Effector CD8-positive, alpha-beta T cell (primary cell): ENCODE data around the gene MXD4.
"Not testable (repeated sequence)": the region's sequence is repeated elsewhere in the genome, so short reads cannot be mapped to it uniquely, and the experiment has no call there.

Experiments
- DNase-seq: peaks from one replicate; lab custom pipeline; 2025; lab: John Stamatoyannopoulos, UW

MXD4 gene

DNA sequence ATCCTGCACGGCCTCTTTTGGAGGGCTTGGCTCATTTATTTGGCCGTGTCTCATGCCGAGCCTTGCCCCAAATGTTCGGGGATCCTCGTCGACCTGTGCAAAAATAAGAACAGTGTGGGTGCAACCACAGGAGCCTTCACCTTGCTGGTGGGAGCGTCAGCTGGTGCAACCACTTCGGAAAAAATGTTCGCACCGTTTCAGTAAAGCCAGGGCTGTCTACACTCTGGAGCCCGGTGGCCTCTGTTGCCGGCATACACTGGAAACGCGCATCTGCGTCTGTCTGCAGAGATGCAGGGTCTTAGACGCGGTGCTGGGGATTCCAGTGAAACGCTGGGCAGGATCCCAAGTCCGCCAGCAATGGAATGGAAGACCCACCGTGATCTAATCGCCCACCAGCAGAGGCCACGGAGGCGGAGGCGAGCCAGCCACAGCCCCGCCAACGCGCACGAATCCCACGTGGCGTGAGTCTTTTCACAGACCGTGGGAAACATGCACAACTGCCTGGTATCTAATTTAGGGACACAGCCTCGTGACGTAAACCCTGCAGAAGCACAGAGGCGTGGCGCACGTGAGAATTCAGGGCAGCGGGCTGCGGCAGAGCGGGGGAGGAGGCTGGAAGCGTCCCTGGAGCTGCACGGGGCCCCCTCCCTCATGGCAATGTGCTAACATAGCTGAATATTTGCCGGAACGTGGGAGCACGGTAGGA lies 13.8 kb upstream of the MXD4 start:
- no peak for DNase-seq

DNA sequence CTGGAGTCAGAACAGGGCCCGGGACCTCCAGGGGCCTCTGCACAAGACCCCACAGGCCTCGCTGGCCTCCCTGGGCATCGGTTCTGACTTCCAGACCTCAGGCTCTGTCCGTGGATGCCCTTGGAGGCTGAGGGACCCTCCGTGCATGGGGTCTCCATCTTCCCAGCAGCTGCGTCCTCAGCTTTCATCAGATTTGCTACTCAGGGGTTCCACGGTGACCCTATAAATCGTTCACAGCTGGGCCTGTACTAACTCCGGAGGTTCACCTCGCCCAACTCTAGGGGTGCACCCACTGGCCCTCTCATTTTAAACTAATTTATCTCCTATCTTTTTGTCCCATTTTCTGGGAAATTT lies 13.1 kb upstream of the MXD4 start:
- DNase-seq, result not testable (repeated sequence)

DNA sequence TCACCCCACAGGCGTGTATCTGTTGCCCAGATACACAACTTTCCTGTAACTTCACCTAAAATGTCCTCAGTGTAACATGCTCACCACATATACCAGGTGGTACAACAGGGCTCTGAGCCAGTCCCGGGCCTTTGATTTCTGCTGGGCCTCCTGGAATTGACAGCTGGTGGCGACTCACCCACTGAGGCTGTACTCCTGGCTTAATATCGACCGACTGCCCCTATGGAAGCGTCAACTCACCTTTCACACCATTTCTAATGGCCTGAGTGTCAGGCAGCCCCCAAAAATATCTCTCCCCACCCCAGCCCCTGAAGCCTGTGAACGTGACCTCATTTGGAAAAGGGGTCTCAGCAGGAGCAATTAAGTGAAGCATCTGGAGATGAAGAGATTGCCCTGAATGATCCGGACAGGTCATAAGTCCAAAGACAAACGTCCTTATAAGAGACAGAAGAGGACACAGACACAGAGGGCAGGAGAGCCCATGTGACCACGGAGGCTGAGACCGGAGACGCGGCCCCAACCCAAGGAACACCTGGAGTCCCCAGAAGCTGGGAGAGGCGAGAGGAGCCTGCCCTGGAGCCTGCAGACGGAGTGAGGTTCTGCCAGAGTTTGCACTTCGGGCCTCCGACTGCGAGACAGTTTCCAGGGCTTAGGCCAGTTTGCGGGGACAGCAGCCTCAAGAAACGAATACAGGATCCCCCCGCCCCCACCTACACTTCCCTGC lies 12.6 kb upstream of the MXD4 start:
- DNase-seq, result no peak

DNA sequence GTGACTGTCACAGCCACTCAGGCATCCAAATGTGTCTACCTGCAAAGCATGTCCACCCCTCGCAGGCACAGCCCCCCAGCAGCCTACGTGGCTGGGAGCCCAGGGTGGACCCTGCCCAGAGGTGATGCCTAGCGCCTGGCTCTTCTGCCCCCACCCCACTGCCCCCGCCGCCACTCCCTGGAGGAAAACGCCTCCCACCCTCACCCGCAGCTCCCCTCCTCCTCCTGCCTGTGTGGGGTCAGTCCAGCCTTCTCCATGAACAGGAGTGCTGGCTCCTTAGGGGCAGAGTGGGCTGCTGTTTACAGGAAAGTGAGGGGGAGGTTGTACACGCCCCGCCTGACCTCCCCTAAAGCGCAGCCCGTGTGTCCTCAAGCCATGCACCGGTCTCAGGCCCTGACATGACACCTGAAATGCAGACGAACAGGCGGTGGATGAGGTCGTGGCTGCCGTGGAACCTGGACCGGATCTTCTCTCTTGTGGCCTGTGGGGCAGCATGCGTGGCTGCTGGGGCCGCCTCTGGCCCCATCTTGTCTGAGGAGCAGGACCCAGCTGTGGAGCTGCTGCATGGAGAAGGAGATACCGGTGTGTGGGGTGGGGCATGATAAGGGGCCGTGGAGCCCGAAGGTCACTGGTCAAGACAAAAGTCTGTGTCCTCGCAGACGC lies 11.9 kb upstream of the MXD4 start:
- DNase-seq, result no peak

DNA sequence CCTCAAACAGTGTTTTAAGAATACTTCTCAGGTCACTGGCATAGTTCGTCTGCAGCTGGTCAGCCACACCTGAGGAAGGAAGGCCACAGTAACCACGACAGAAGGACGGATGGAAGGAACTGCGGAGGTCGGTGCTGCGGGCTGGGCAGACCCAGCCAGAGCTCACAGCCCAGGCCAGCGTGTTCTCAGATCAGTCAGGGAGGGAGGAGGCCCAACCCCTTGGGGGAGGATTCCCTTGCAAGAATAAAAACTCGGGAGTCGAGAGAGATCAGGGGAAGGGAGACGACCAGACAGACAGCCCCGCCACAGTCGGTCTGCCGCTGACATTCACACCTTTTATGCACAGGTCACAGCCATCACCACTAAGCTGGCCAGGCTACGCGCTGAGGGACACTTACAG lies 11.3 kb upstream of the MXD4 start:
- DNase-seq, result no peak

DNA sequence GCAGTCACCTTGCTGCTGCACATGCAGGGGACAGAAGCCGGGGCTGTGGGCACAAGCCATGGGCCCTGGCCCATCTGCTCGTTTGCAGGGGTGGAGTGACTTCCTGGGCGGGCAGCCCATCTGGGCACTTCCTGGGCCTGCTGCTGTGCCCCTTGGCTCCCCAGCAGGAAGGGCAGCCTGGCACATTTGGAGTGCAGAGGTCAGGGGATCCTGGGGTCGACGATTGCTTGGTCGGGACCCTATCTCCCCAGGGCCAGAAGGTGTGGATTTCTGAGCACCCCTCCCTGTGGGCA lies 10.9 kb upstream of the MXD4 start:
- DNase-seq, result no peak

DNA sequence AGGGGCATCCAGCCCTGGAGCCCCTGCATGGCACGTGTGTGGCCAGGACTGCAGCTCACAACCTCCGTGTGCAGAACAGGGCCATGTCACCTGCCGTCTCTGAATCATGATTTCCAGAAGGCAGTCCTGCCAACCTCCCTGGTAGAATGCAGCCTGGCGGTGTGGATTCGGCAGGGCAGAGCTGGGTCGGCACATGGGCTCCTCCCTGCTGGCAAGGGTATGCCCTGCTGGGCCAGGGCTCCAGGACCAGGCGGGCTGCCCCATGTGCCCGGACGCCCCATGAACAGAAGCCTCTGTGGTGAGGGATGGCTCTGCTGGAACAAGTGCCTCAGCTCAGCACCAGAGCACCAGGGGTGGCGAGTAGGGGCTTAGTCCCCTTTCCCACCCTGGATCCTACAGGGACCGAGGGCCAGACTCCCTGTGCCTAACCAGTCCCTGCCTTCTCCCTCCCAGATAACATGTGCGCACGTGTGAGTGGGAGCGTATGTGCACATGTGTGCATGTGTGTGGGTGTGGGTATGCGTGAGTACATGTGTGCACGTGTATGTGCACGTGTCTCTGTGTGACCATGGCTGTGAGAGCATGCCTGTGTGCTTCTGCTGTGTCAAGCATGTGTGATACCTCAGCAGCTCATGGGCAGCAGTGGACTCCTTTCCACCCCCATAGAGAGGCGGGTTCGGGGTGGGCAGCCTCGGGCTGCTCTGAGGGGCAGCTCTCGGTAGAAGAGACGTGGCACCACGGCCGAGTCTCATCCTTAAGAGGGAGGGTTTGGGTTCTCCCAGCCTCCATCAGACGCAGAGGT lies 10.3 kb upstream of the MXD4 start:
- no peak for DNase-seq

DNA sequence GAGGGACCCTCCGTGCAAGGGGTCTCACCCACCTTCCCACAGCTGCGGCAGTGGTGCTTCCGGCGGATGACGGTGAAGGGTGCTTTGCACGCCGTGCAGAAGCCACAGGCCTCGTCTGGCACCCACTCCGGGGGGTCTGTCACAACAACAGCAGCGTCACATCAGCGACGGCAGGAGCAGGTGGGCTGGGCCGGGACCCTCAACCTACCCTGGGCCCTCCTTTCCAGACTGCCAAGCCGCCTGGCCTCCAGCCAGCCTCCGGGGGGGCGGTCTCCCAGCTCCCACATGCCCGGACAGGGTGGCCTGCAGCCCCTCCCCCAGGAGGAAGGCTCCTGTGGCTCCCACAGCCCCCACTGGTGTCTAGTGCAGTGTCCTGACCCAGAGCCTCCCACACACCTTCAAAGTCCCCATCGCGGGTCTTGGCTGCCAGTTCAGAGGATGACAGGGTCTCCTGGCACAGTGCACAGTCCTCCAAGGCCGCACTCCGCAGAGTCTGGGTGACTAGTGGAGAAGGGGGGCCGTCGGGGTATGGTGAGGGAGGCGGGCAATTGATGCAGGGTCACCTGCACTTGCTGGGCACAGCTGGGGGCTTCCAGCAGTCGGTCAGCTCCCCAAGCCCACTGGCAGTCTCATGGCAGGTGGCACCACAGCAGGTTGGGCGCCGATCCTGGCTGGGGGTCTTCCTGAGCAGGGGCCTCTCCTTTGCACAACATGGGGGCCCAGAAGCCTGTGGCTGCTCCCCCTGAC lies 9.5 kb upstream of the MXD4 start:
- no peak for DNase-seq

DNA sequence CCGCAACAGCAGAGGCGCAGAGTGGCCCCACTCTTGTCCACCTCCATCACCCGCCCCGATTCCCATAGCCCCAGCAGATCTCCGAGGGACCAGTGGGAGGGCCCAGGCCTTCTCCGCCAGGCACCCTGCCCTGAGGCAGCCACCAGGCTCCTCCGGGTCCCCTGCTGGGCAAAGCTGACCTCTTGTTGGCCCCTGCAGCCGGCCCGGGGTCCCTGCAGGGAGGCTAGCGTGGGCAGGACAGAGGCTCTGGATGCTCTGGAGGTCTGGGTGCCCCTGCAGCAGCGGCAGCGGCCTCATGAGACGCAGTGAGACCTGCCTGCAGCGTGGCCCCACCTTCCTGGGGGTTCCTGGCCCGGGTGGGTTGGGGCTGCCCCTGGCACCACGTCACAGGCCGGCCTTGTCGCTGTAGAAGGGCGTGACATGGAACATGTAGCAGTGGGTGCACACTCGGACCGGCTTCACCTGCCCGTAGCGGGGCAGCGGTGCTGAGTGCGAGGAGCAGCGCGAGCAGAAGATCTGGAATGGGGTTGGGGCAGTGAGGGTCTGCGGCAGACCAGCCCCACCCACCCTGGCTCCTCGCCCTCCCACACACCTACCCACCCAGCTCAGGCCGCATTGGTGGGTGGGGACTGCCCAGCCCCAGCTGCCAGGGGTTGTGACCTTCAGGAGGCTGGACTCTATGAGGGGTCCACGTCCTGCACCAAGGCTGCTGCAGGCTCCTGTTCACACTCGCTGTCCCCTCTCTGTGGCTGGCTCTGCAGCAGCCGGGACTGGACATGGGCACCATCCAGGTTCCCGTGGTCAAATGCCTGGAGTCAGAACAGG lies 8.6 kb upstream of the MXD4 start:
- DNase-seq, result no peak

DNA sequence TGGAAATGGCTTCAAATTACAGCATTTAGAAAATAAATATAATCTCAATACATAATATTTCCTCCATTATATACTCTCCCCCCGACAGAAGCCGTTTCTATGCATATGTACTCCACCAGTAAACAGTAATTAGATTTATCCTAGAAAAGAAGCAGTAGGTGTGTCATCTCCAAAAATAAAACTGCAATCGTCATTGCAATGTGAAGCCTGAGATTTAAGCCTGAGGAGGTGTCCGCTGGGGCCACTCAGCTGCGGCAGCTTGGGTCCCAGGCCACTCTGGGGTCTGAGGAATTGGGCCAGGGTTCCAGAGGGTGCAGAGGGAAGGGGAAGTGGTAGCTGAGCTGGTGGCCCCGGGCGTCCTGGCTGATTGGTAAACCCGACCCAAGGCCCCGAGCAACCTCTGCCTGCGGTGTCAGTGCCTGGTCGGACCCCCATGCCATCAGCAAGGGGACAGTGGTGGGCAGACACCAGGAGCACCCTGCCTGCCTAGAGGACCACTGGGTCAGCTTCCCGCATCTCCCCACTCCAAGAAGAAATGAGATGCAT lies 7.8 kb upstream of the MXD4 start:
- DNase-seq, result no peak

DNA sequence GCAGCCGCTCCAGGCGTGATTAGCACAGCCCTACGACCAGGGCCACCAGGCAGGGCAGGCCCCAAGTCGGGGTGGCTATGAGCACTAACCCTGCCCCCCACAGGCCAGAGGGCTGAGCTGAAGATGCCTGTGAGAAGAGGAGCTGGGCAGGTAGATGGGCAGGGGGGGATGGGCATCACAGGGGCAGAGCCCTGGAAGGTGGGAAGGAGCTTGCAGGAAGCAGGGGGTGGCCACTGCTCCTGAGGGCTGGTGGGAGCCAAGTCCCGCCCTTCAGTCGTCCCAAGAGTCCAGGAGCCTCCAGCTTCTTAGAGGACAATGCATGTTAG lies 7.3 kb upstream of the MXD4 start:
- no peak for DNase-seq

DNA sequence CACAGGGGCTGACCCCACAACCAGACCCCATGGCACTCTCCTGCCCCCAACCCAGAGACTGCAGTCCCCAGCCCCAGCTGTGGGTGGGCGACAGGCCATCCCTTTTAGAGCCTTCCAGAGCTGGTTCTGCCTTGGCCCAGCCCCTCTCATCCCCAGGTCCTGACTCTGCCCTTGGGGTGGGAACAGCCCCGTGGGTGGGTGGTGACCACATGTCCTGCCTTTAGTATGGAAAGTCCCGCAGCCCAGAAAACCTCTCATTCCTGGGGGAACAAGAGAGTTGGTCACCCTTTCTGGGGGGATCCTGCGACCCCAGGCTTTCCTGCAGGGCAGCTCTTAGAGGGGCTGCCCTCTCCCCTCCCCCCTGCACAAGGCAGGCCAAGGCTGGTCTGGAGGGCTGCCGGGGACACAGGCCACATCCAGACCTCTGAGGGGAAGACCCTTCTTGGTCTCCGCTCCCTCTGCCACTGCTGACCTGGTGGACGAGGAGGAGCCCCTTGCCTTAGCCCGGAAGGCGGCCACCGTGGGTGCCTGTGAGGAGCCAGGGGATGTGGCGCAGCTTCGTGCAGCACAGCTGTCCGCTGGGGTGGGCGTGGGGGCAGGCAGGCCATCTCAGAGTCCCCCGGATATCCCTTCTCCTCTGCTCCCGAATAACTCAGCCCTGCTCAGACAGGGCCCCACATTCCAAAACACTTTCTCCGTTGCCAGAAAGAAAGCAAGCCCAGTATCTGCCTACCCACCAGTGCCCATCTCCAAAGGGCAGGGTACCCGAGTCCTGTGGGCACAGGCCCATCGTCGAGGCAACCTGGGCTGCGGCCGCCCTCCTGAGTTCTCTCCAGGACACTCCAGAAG lies 6.7 kb upstream of the MXD4 start:
- no peak for DNase-seq

DNA sequence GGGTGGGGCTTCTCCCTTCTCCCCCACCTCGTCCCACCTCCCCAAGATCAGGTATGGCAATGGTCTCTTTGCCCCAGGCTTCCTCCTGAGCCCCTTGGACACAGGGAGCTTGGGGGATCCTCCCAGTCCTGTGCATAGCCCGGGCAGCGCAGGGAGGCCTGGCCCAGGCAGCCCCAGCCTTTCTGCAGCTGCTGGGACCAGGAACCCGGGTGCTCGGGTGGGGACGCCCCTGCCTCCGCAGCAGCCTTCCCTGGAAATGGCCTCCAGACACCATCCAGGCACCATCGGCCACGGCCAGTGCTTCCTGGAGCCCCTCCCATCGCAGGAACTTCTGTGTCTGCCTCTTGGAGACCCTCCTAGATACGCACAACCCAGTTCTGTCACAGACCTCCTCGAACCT lies 5.9 kb upstream of the MXD4 start:
- no peak for DNase-seq

DNA sequence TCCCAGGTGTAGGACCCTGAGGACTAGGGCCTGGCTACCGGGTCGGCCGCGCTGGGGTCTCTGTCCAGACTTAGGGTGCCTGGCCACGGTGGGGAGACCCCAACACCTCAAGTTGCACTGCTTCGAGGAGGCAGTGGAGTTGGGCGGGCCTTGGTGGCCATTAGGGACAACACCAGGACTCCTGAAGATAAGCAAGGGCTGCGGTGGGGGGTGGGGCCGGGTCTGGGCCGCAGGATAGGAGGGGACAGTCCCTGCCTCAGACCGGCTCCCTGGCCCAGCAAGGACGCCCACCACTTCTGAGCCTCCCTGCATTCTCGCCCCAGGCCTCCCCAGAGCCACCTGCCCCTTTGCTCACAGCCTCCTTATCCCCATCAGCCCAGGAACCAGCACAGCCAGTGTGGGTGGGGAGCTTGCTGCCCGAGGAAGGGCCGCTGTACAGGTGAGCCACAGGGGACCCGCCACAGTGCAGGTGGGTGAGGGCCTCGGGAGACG lies 5.5 kb upstream of the MXD4 start:
- no peak for DNase-seq

DNA sequence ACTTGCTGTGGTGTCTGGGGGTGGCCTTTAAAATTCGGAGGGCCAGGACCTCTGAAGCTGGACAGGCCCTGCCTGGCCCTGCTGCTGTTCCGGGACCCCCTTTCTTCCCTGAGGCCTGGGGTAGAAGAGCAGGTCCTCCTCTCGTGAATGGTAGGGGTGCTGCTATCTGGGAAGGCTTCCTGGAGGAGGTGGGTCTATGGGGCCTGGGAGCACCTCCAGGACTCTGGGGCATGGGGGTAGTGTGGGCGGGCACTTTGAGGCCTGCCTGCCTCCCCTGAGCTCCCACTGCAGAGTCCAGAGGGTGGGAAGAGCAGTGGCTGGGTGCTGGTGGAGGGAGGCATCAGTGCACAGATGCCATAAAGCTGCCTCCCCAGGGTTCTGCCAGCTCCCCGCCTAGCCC lies 4.9 kb upstream of the MXD4 start:
- no peak for DNase-seq

DNA sequence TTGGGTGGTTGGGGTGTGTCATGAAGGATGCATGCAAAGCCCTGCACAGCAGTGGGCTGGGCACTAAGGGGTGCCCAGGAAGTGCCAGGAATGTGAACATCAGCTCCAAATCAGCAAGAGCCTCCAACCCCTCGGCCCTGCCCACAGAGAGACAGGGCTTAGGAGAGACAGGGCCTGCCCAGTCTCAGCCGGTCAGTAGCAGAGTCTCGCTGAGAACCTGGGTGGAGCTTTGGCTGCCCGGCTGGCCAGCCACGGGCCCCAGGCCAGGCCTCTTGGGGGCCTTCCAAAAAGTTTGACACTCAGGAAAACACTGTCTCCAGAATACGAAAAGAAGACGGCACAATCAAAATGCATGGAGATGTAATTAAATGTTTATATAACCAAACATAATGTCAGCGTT lies 4.3 kb upstream of the MXD4 start:
- no peak for DNase-seq

DNA sequence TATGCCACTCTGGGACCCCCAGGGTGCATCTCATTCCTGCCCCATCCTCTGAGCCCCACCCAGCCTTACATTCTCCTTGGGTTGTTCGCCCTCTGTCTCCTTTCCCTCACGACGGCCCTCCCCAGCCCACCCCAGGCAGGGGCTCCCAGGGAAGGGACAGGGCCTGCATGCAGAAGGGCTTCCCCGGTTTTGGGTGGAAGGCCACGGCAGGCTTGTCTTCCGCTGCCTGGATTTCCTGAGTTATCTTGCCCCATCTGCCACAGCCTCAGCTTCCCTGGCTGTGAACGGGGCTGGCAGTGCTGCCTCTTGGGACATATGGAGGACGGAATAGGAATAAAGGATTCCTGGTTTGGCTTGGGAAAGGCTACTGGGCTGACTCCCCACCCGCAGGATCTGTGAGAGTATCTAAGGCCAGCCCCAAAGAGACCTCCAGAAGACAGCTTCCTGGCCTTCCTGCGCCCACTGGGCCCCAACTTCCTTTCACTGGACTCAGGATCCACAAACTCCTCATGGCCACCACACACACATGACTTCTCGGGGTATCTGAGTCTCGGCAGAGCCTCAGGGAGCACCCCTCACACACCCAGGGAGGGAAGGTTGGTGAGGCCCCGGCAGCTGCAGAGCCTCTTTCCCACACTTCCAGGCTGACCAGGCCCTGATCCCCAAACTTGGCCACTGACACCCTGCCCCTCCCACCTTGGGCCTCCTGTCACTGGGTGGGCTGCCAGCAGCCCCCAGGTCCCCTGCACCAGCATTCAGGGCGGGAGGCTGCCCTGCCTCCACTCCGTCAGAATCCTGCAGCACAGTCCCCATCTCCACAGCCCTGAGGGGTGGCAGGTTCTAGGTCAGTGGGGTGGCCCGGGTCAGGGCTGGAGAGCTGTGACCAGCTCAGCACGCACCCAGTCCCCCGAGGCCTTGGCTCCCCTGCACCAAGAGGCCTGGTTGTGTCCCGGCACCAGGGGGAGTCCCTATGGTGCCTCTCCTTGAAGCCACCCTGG lies 3.5 kb upstream of the MXD4 start:
- DNase-seq, result no peak

DNA sequence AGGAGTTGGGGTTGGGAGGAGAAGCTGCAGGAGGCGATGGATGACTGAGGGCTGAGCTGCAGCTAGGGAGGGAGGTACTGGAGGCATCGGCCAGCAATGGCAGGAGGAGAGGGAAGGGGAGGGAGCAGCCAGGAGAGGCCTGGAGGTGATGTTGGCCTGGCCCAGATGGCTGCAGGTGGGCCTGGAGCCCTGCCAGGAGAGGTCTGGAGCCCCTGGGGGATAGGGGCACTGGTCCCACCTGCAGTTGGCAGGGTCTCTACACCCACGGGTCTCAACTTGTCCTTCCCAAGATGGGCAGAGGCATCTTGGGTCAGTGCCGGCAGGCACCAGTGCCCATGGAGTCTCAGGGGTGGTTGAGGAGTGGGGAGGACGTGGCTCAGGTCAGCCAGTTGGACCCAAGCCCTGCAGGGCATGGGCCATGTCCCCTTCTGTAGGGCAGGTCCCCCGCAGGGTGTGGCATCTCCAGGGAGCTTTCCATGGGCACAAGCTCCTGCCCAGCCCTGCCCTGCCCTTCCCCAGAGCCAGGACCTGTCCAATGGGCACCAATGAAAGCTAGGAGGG lies 2.7 kb upstream of the MXD4 start:
- no peak for DNase-seq
